ENCODE data around the gene CAV3.

- TF ChIP-seq CTCF (IDR thresholded peaks at IDR 0.05; ENCODE audit: insufficient read depth, low read length, poor library complexity, severe bottlenecking) (no peak), EZH2phosphoT487 (conservative IDR thresholded peaks at IDR 0.05; ENCODE audit: low read length) (no peak)
Observed at GRCh38 chr3:8767256-8767666, 33.7 kb downstream of the CAV3 start.
